HCT116 (cell line): ENCODE data around the gene BAIAP2L1. TPM values are rescaled to one million over a fixed set of nuclear protein-coding genes. Genes with fewer than 3 reads are reported as not detected.

Experiments
- FOSL1 ChIP-seq: IDR thresholded peaks from 2 replicates; pipeline ENCODE4 v1.6.1; 2012; ENCODE audit warnings: low read depth
- POLR2A ChIP-seq: IDR thresholded peaks from 2 replicates; pipeline ENCODE4 v1.7.0; 2011; ENCODE audit warnings: borderline replicate concordance; ENCODE audit not compliant: insufficient read depth, insufficient read length; ENCODE audit errors: extremely low read depth
- POLR2AphosphoS5 ChIP-seq: IDR thresholded peaks from 2 replicates; pipeline ENCODE4 v1.6.1; 2011; ENCODE audit warnings: mild to moderate bottlenecking, low read depth, low read length, moderate library complexity
- SRF ChIP-seq: IDR thresholded peaks from 2 replicates; pipeline ENCODE4 v1.6.1; 2012; ENCODE audit warnings: low read depth
- YY1 ChIP-seq: IDR thresholded peaks from 2 replicates; pipeline ENCODE4 v1.6.1; 2011; ENCODE audit warnings: low read length, low read depth, moderate library complexity, mild to moderate bottlenecking; ENCODE audit not compliant: insufficient replicate concordance; ENCODE audit errors: extremely low read depth
- total RNA-seq: library from RNA; stranded (reverse); gene quantifications from one replicate; pipeline ENCODE4 v1.2.1, GENCODE V29; 2021; ENCODE audit not compliant: unreplicated experiment
- TF ChIP-seq, protein P1 (sequence below), 3 experiments: fragments of 200-600 bp in 1 of 3; sonication (generic) in 1 of 3; IDR thresholded peaks in 2 of 3; conservative IDR thresholded peaks in 1 of 3; 2 replicates each; pipeline ENCODE4 v1.5.1; 2012 to 2017; ENCODE audit warnings: low read depth in 2 of 3, low read length in 2 of 3, antibody characterized with exemption in 1 of 3, borderline replicate concordance in 1 of 3, control low read depth in 1 of 3, mild to moderate bottlenecking in 1 of 3, mixed read lengths in 1 of 3, mixed run types in 1 of 3, moderate library complexity in 1 of 3; ENCODE audit not compliant: insufficient read depth in 1 of 3
- TF ChIP-seq, protein P2 (sequence below): IDR thresholded peaks from 2 replicates; pipeline ENCODE4 v1.6.1; 2012; ENCODE audit warnings: low read depth
- TF ChIP-seq, protein P3 (sequence below): IDR thresholded peaks from 2 replicates; pipeline ENCODE4 v1.6.1; 2012

Gene BAIAP2L1
- total RNA-seq, 1 experiment from 2014 or later = 61.2 TPM

DNA sequence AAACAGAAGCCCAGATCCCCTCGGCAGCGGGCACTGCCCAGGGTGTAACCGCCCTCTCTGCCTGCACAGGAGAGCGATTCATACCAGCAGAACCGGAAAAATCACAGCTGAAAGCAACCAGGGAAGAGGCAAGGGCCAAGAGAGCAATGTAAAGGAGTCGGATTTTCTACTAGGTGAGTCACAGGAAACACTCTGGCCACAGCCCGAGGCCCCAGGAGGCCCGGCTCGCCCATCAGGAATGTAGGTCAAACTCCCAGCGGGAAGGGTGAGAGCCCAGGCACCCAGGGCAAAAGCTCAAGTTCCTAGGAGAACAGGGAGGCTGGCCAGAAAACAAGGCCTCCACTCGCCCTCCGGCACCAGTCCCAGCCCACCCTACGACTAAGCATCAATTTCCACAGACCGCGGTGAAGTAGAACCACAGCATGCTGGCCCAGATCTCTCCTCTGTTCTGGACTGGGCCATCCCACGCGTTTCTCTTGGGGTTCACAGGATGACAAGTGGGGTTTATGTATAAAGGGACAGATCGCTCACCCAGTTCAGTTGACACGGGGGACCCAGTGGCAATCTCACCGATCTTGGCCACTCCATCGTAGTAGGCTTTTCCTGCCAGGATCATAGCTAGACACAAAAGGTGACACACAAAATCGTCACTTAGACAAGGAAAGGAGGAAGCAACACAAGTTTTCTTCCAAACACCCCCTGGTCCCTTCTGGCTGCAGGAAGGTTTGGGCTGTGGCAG, 46.2 kb downstream of the BAIAP2L1 start (continued):
- TF ChIP-seq, protein P1, sequence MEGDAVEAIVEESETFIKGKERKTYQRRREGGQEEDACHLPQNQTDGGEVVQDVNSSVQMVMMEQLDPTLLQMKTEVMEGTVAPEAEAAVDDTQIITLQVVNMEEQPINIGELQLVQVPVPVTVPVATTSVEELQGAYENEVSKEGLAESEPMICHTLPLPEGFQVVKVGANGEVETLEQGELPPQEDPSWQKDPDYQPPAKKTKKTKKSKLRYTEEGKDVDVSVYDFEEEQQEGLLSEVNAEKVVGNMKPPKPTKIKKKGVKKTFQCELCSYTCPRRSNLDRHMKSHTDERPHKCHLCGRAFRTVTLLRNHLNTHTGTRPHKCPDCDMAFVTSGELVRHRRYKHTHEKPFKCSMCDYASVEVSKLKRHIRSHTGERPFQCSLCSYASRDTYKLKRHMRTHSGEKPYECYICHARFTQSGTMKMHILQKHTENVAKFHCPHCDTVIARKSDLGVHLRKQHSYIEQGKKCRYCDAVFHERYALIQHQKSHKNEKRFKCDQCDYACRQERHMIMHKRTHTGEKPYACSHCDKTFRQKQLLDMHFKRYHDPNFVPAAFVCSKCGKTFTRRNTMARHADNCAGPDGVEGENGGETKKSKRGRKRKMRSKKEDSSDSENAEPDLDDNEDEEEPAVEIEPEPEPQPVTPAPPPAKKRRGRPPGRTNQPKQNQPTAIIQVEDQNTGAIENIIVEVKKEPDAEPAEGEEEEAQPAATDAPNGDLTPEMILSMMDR (IDR thresholded peaks at IDR 0.05 in 2 of 3, conservative IDR thresholded peaks at IDR 0.05 in 1 of 3; ENCODE audit: borderline replicate concordance in 1 of 3, insufficient read depth in 1 of 3, low read depth in 2 of 3, low read length in 2 of 3) = no peak
- TF ChIP-seq, protein P2, sequence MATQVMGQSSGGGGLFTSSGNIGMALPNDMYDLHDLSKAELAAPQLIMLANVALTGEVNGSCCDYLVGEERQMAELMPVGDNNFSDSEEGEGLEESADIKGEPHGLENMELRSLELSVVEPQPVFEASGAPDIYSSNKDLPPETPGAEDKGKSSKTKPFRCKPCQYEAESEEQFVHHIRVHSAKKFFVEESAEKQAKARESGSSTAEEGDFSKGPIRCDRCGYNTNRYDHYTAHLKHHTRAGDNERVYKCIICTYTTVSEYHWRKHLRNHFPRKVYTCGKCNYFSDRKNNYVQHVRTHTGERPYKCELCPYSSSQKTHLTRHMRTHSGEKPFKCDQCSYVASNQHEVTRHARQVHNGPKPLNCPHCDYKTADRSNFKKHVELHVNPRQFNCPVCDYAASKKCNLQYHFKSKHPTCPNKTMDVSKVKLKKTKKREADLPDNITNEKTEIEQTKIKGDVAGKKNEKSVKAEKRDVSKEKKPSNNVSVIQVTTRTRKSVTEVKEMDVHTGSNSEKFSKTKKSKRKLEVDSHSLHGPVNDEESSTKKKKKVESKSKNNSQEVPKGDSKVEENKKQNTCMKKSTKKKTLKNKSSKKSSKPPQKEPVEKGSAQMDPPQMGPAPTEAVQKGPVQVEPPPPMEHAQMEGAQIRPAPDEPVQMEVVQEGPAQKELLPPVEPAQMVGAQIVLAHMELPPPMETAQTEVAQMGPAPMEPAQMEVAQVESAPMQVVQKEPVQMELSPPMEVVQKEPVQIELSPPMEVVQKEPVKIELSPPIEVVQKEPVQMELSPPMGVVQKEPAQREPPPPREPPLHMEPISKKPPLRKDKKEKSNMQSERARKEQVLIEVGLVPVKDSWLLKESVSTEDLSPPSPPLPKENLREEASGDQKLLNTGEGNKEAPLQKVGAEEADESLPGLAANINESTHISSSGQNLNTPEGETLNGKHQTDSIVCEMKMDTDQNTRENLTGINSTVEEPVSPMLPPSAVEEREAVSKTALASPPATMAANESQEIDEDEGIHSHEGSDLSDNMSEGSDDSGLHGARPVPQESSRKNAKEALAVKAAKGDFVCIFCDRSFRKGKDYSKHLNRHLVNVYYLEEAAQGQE = no peak
- TF ChIP-seq FOSL1 (peak; percentile 94), YY1 (peak; percentile 47), SRF (no peak), POLR2A (no peak), POLR2AphosphoS5 (peak; percentile 74)
- TF ChIP-seq, protein P3, sequence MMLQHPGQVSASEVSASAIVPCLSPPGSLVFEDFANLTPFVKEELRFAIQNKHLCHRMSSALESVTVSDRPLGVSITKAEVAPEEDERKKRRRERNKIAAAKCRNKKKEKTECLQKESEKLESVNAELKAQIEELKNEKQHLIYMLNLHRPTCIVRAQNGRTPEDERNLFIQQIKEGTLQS = no peak
